ENCODE measurements around the gene LETMD1. TPM values are rescaled to one million over a fixed set of nuclear protein-coding genes. Genes with fewer than 3 reads are reported as not detected.
A peak's percentile ranks its signal among the peaks of the same experiment; 100 is the strongest.

The LETMD1 gene
- total and polyA plus RNA-seq, 2 of the 8 experiments (the other 6 are each of a cell fraction or from before 2014, with no cell fraction given), result 39.4 to 65.3 TPM

GRCh38 chr12:51049525-51049924, 1.4 kb downstream of the LETMD1 start:
- Histone ChIP-seq H3K36me3 (ENCODE audit: control insufficient read depth in 2 of 4, insufficient read depth in 4 of 4, low read length in 3 of 4) (peaks cover 6 to 19% (median 12%) of the 10 kb centered on the region in 4 experiments; a peak in 6 of 8 replicates), H3K4me3 (ENCODE audit: extremely low read depth in 1 of 4, insufficient read depth in 2 of 4, low read depth in 3 of 4, low read length in 4 of 4) (peak overlapping the region in 2 of 4 experiments; percentile 53 to 76; a peak in 3 of 8 replicates), H3K9me3 (ENCODE audit: insufficient read depth in 2 of 2, low read depth in 1 of 2, low read length in 1 of 2) (no peaks in the 10 kb centered on the region), H3K79me1 (ENCODE audit: low read depth, low read length) (peaks cover 2% of the 10 kb centered on the region; the same call in 1 of the 2 replicates), H3K14ac (ENCODE audit: insufficient read length) (no peak overlapping the region), H2BK20ac (ENCODE audit: low read length) (no peak overlapping the region), H4K20me1 (replicated peaks in 1 of 2; ENCODE audit: control insufficient read depth in 1 of 2, insufficient read depth in 2 of 2, low read length in 2 of 2) (peaks cover 0 to 3% of the 10 kb centered on the region in 2 experiments), H3K27ac (ENCODE audit: low read depth, low read length) (no peak overlapping the region), H3K4ac (replicated peaks; ENCODE audit: insufficient read length, low read depth, low read length) (no peak overlapping the region), H2BK12ac (ENCODE audit: low read depth, low read length) (no peak overlapping the region), H3K56ac (replicated peaks; ENCODE audit: insufficient read length, low read depth, low read length) (no peak overlapping the region), H2AFZ (ENCODE audit: low read length) (no peak overlapping the region), H3K79me2 (ENCODE audit: control insufficient read depth in 1 of 2, insufficient read depth in 2 of 2, low read length in 2 of 2) (peaks cover 0 to 15% of the 10 kb centered on the region in 2 experiments; a peak in 1 of 4 replicates), H3K18ac (ENCODE audit: extremely low read depth, low read length) (no peak overlapping the region), H2BK15ac (ENCODE audit: low read length) (no peak overlapping the region), H3K23me2 (ENCODE audit: low read depth, low read length) (peaks cover 7% of the 10 kb centered on the region), H2BK5ac (ENCODE audit: low read depth, low read length) (no peak overlapping the region), H3K23ac (ENCODE audit: insufficient read length) (no peak overlapping the region), H2BK120ac (replicated peaks; ENCODE audit: low read depth, low read length) (no peak overlapping the region), H2AK5ac (ENCODE audit: low read depth, low read length) (no peak overlapping the region), H4K8ac (ENCODE audit: extremely low read depth, insufficient read depth, low read length) (no peak overlapping the region), H3K27me3 (replicated peaks in 1 of 4; ENCODE audit: control insufficient read depth in 3 of 4, extremely low read depth in 1 of 4, insufficient read depth in 3 of 4, low read length in 3 of 4) (no peaks in the 10 kb centered on the region), H3K4me2 (ENCODE audit: insufficient read depth in 1 of 2, low read depth in 2 of 2, low read length in 2 of 2) (peak overlapping the region; percentile 81 to 96; a peak in 2 of 4 replicates), H4K91ac (replicated peaks; ENCODE audit: insufficient read length, low read length) (no peak overlapping the region), H3K4me1 (replicated peaks in 1 of 4; ENCODE audit: control insufficient read depth in 3 of 4, insufficient read depth in 4 of 4, low read length in 3 of 4) (peaks cover 0 to 4% (median 1%) of the 10 kb centered on the region in 4 experiments; a peak in 3 of 7 replicates), H4K5ac (ENCODE audit: insufficient read length, low read depth, low read length) (no peak overlapping the region), H3K9ac (replicated peaks in 1 of 4; ENCODE audit: extremely low read depth in 1 of 4, low read depth in 3 of 4, low read length in 3 of 4) (no peak overlapping the region)
- ChIA-PET POLR2A (ENCODE audit: partially characterized antibody) (interaction anchor here (0.6 to 2.4 kb wide), 5 partner anchors 23 to 155 kb away, joined by 3 to 10 read pairs (median 5); partner anchors contain the start of genes CSRNP2 and SLC11A2), CTCF (ENCODE audit: partially characterized antibody) (interaction anchor here (0.6 kb wide), 1 partner anchor 1108 kb away, joined by 3 read pairs; no protein-coding TSS in a partner anchor)
- DNase-seq (ENCODE audit: low read depth in 1 of 2, low spot score in 2 of 2) (no peak), FAIRE-seq (no peak)
- WGBS, 2 experiments (ENCODE audit: extremely low coverage in 1 of 2, insufficient coverage in 1 of 2, insufficient read length in 1 of 2, insufficient replicate concordance in 2 of 2, low coverage in 1 of 2, low lambda C conversion rate in 2 of 2, missing lambda C conversion rate in 1 of 2), result 93% methylated on average over 3 of the region's 3 CpGs; no CpG with 5 or more reads in 1 of the 2 experiments
- no peak for TF ChIP-seq TAF7 (optimal IDR thresholded peaks at IDR 0.05; ENCODE audit: borderline replicate concordance, low read depth, low read length)
- no peak for TF ChIP-seq HDAC2 (IDR thresholded peaks at IDR 0.05; ENCODE audit: borderline replicate concordance in 1 of 2, low read depth in 2 of 2, low read length in 2 of 2)
- no peak for TF ChIP-seq TBP (IDR thresholded peaks at IDR 0.05; ENCODE audit: low read depth, low read length)
- TF ChIP-seq, protein P1, sequence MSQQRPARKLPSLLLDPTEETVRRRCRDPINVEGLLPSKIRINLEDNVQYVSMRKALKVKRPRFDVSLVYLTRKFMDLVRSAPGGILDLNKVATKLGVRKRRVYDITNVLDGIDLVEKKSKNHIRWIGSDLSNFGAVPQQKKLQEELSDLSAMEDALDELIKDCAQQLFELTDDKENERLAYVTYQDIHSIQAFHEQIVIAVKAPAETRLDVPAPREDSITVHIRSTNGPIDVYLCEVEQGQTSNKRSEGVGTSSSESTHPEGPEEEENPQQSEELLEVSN (IDR thresholded peaks at IDR 0.05), result no peak
- no peak for TF ChIP-seq KDM1A (IDR thresholded peaks at IDR 0.05; ENCODE audit: borderline replicate concordance, low read length)
